Measurements from ENCODE around the gene QRSL1. TPM values are rescaled to one million over a fixed set of nuclear protein-coding genes. Genes with fewer than 3 reads are reported as not detected.
A peak's percentile ranks its signal among the peaks of the same experiment; 100 is the strongest.

QRSL1 gene
- total and polyA plus RNA-seq, 2 donors from 2014 or later: 12.5 to 18.0 TPM

GRCh38 chr6:106658469-106658868 is 29.1 kb downstream of the QRSL1 start:
- Histone ChIP-seq H3K27me3 (ENCODE audit: control insufficient read depth, insufficient read depth, low read length) (no peaks in the 10 kb centered on the region), H3K4me3 (ENCODE audit: low read length in 3 of 3) (no peak overlapping the region), H3K27ac (ENCODE audit: low read depth in 2 of 2, low read length in 2 of 2) (no peak overlapping the region), H3K36me3 (ENCODE audit: control insufficient read depth in 2 of 3, insufficient read depth in 3 of 3, low read length in 3 of 3) (peaks cover 3 to 28% (median 14%) of the 10 kb centered on the region in 3 donors), H3K4me1 (ENCODE audit: control insufficient read depth in 2 of 3, insufficient read depth in 2 of 3, low read depth in 1 of 3, low read length in 3 of 3) (no peaks in the 10 kb centered on the region), H3K9me3 (ENCODE audit: control insufficient read depth in 2 of 3, insufficient read depth in 1 of 3, low read length in 3 of 3) (peaks cover 0 to 8% (median 0%) of the 10 kb centered on the region in 3 donors), H3K9ac (ENCODE audit: low read length in 3 of 3) (no peak overlapping the region)
- intact Hi-C loops (cut with DNase I): no loop called here
- TF ChIP-seq, protein P1, sequence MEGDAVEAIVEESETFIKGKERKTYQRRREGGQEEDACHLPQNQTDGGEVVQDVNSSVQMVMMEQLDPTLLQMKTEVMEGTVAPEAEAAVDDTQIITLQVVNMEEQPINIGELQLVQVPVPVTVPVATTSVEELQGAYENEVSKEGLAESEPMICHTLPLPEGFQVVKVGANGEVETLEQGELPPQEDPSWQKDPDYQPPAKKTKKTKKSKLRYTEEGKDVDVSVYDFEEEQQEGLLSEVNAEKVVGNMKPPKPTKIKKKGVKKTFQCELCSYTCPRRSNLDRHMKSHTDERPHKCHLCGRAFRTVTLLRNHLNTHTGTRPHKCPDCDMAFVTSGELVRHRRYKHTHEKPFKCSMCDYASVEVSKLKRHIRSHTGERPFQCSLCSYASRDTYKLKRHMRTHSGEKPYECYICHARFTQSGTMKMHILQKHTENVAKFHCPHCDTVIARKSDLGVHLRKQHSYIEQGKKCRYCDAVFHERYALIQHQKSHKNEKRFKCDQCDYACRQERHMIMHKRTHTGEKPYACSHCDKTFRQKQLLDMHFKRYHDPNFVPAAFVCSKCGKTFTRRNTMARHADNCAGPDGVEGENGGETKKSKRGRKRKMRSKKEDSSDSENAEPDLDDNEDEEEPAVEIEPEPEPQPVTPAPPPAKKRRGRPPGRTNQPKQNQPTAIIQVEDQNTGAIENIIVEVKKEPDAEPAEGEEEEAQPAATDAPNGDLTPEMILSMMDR (IDR thresholded peaks at IDR 0.05; ENCODE audit: borderline replicate concordance, extremely low read depth, insufficient read depth): no peak
- FAIRE-seq (no peak), DNase-seq (no peak)

DNA sequence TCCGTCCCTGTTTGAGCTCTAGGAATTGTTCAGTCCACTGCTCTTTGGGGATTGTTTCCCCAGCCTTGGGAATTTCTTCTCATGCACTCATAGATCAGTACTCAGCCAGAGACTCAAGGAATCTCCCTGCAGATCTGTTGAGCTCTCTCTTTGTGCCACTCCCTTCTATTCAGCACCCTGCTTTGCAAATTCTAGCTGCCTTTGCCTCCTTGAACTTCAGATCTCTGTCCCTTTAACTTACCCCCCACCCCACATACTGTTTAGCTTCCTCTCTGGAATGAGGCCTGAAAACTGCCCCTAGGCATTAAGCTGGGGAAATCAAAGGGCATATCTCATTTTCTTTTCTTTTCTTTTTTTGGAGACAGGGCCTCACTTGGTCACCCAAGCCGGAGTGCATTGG is 30.5 kb downstream of the QRSL1 start:
- TF ChIP-seq, protein P1 (IDR thresholded peaks at IDR 0.05; ENCODE audit: borderline replicate concordance, extremely low read depth, insufficient read depth): no peak
- Histone ChIP-seq H3K36me3 (ENCODE audit: control insufficient read depth in 2 of 3, insufficient read depth in 3 of 3, low read length in 3 of 3) (peaks cover 3 to 27% (median 15%) of the 10 kb centered on the region in 3 donors), H3K9ac (ENCODE audit: low read length in 3 of 3) (no peak overlapping the region), H3K9me3 (ENCODE audit: control insufficient read depth in 2 of 3, insufficient read depth in 1 of 3, low read length in 3 of 3) (peaks cover 0 to 8% (median 0%) of the 10 kb centered on the region in 3 donors), H3K4me1 (ENCODE audit: control insufficient read depth in 2 of 3, insufficient read depth in 2 of 3, low read depth in 1 of 3, low read length in 3 of 3) (no peaks in the 10 kb centered on the region), H3K27me3 (ENCODE audit: control insufficient read depth, insufficient read depth, low read length) (no peaks in the 10 kb centered on the region), H3K27ac (ENCODE audit: low read depth in 2 of 2, low read length in 2 of 2) (no peak overlapping the region), H3K4me3 (ENCODE audit: low read length in 3 of 3) (no peak overlapping the region)
- DNase-seq (no peak), FAIRE-seq (no peak)
- intact Hi-C loops (cut with DNase I): no loop called here

DNA sequence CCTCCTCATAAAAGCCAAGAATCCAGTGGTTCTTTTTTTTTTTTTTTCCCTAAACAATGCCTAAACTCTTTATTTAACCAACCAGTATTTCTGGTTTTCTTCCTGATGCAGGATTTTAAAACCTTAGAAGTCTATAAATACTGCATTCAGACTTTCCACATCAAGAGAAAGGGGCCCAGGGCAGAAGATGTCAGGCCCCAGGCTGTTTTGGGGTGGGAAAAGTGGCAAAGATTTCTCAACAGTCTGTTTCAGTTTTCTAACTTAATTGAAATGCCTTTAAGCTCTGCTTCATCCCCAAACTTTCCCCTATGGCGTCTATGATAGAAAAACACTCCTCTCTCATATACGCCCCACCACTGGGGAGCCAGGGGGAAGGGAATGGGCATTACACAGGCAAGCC is 33.1 kb downstream of the QRSL1 start:
- no peak overlapping the region for H3K27ac ChIP-seq (ENCODE audit: low read depth in 2 of 2, low read length in 2 of 2)
- no peak overlapping the region for H3K9ac ChIP-seq (ENCODE audit: low read length in 3 of 3)

More for the DNA sequence above, 33.1 kb downstream of the QRSL1 start:
- TF ChIP-seq, protein P1 (IDR thresholded peaks at IDR 0.05; ENCODE audit: borderline replicate concordance, extremely low read depth, insufficient read depth): no peak
- Histone ChIP-seq H3K36me3 (ENCODE audit: control insufficient read depth in 2 of 3, insufficient read depth in 3 of 3, low read length in 3 of 3) (peaks cover 3 to 16% (median 8%) of the 10 kb centered on the region in 3 donors), H3K4me3 (ENCODE audit: low read length in 3 of 3) (no peak overlapping the region), H3K27me3 (ENCODE audit: control insufficient read depth, insufficient read depth, low read length) (no peaks in the 10 kb centered on the region), H3K4me1 (ENCODE audit: control insufficient read depth in 2 of 3, insufficient read depth in 2 of 3, low read depth in 1 of 3, low read length in 3 of 3) (no peaks in the 10 kb centered on the region), H3K9me3 (ENCODE audit: control insufficient read depth in 2 of 3, insufficient read depth in 1 of 3, low read length in 3 of 3) (peaks cover 0 to 8% (median 0%) of the 10 kb centered on the region in 3 donors)
- DNase-seq (peak in 1 of 5 donors; percentile 3), FAIRE-seq (no peak)
- intact Hi-C loops (cut with DNase I): no loop called here
